KMS-11 (cell line): ENCODE results near the gene TVP23C.

ENCODE experiments used
- H2AFZ ChIP-seq: fragments of 200-600 bp; sonication (generic); 2 replicates; pipeline ENCODE4 v1.6.1; 2016; ENCODE audit warnings: antibody characterized with exemption, mixed run types, low read depth
- H3K27ac ChIP-seq: fragments of 200-600 bp; sonication (generic); 2 replicates; pipeline ENCODE4 v1.6.1; 2016; ENCODE audit warnings: mild to moderate bottlenecking, mixed run types
- H3K27me3 ChIP-seq: fragments of 200-600 bp; sonication (generic); 2 replicates; pipeline ENCODE4 v1.6.1; 2017; ENCODE audit warnings: mild to moderate bottlenecking, low read depth, mixed run types, moderate library complexity; ENCODE audit not compliant: insufficient read depth
- H3K36me3 ChIP-seq: fragments of 200-600 bp; sonication (generic); 2 replicates; pipeline ENCODE4 v1.6.1; 2017; ENCODE audit warnings: mild to moderate bottlenecking, mixed run types; ENCODE audit not compliant: insufficient read depth
- H3K4me1 ChIP-seq: fragments of 200-600 bp; sonication (generic); 2 replicates; pipeline ENCODE4 v1.6.1; 2016; ENCODE audit warnings: mild to moderate bottlenecking, low read depth, mixed run types; ENCODE audit not compliant: poor library complexity, severe bottlenecking
- H3K4me2 ChIP-seq: fragments of 200-600 bp; sonication (generic); 2 replicates; pipeline ENCODE4 v1.7.0; 2016; ENCODE audit warnings: mild to moderate bottlenecking, mixed run types
- H3K4me3 ChIP-seq: fragments of 200-600 bp; sonication (generic); IDR thresholded peaks from 2 replicates; pipeline ENCODE4 v1.6.1; 2017; ENCODE audit warnings: low read depth, low read length, mixed read lengths; ENCODE audit not compliant: insufficient read depth
- H3K79me2 ChIP-seq: fragments of 200-600 bp; sonication (generic); 2 replicates; pipeline ENCODE4 v1.6.1; 2016; ENCODE audit warnings: low read depth, mixed run types; ENCODE audit not compliant: insufficient read depth
- H3K9ac ChIP-seq: fragments of 200-600 bp; sonication (generic); 2 replicates; pipeline ENCODE4 v1.6.1; 2016; ENCODE audit warnings: mild to moderate bottlenecking, mixed run types
- H4K20me1 ChIP-seq: fragments of 200-600 bp; sonication (generic); 2 replicates; pipeline ENCODE4 v1.6.1; 2016; ENCODE audit warnings: mild to moderate bottlenecking, mixed run types; ENCODE audit not compliant: insufficient read depth
- TF ChIP-seq, protein P1 (sequence below): fragments of 200-600 bp; sonication (generic); conservative IDR thresholded peaks from 2 replicates; pipeline ENCODE4 v1.6.1; 2017; ENCODE audit warnings: low read depth, mild to moderate bottlenecking, antibody characterized with exemption, low read length, moderate library complexity, mixed read lengths

TVP23C gene

DNA sequence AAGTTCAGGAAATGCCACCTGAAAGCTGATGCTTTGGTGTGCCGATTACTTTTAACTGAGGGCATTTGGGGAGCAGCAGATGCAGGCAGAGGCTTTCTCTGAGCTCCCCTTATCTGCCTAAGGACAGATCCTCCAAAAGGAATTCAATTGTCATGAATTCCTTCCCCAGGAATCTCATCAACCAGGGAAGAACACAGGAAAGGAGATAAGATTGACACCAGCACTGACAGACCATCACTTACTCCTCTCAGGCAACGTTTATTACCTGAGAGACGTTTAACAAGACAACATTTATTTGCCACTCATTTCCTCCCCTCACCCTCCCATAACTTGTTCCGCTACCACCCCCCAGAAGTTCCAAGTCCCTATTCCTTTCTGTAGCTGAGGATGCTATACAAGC, 78.2 kb downstream of the TVP23C start:
- no peak overlapping the region for H3K4me3 ChIP-seq
- no peaks in the 10 kb centered on the region for H3K4me1 ChIP-seq
- no peaks in the 10 kb centered on the region for H4K20me1 ChIP-seq
- H3K9ac ChIP-seq: no peak overlapping the region
- no peak overlapping the region for H2AFZ ChIP-seq
- H3K4me2 ChIP-seq: no peak overlapping the region
- no peaks in the 10 kb centered on the region for H3K27me3 ChIP-seq
- TF ChIP-seq, protein P1, sequence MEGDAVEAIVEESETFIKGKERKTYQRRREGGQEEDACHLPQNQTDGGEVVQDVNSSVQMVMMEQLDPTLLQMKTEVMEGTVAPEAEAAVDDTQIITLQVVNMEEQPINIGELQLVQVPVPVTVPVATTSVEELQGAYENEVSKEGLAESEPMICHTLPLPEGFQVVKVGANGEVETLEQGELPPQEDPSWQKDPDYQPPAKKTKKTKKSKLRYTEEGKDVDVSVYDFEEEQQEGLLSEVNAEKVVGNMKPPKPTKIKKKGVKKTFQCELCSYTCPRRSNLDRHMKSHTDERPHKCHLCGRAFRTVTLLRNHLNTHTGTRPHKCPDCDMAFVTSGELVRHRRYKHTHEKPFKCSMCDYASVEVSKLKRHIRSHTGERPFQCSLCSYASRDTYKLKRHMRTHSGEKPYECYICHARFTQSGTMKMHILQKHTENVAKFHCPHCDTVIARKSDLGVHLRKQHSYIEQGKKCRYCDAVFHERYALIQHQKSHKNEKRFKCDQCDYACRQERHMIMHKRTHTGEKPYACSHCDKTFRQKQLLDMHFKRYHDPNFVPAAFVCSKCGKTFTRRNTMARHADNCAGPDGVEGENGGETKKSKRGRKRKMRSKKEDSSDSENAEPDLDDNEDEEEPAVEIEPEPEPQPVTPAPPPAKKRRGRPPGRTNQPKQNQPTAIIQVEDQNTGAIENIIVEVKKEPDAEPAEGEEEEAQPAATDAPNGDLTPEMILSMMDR: no peak
- no peak overlapping the region for H3K27ac ChIP-seq
- no peaks in the 10 kb centered on the region for H3K36me3 ChIP-seq
- no peaks in the 10 kb centered on the region for H3K79me2 ChIP-seq

DNA sequence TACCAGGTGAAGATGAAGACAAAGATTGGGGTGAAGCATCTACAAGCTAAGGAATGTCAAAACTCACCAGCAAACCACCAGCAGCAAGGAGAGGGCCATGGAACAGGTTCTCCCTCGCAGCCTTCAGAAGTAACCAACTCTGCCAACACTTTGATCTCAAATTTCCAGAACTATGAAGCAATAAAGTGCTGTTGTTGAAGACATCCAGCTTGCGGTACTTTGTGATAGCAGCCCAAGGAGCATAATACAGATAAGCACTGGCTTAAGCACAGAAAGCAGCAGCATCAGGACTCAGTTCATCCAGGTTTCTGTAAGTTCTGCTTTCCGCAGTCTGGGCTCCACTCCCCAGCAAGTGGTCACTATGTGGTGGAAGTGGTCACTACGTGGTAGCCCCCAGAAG, 79.9 kb downstream of the TVP23C start:
- Histone ChIP-seq H3K4me2 (no peak overlapping the region), H3K27me3 (no peaks in the 10 kb centered on the region), H3K27ac (no peak overlapping the region), H3K36me3 (no peaks in the 10 kb centered on the region), H3K9ac (no peak overlapping the region), H3K4me1 (no peaks in the 10 kb centered on the region), H3K4me3 (no peak overlapping the region), H4K20me1 (no peaks in the 10 kb centered on the region), H2AFZ (no peak overlapping the region), H3K79me2 (no peaks in the 10 kb centered on the region)
- TF ChIP-seq, protein P1: no peak

DNA sequence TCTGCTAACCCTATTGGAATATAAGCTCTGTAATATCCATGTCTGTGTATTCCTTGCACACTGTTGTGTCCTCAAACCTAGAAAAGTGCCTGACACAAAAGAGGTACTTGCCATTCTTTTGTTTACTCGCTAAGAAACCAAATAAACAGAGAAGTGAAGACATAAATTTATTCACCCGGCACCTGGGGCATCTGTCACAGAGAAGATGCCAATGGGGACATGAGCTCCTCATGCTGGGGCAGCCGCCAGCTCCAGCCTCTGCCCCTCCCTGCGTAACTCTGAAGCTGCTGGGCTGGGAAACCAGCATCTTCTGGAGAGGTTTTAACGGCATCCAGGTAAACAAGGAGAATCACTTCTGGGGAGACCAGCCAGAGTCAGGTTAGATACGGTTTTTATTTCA, 80.8 kb downstream of the TVP23C start:
- H3K9ac ChIP-seq: no peak overlapping the region
- H3K27me3 ChIP-seq: no peaks in the 10 kb centered on the region
- no peaks in the 10 kb centered on the region for H4K20me1 ChIP-seq
- H3K4me3 ChIP-seq: no peak overlapping the region
- no peak overlapping the region for H2AFZ ChIP-seq
- H3K79me2 ChIP-seq: no peaks in the 10 kb centered on the region
- H3K4me2 ChIP-seq: no peak overlapping the region
- H3K27ac ChIP-seq: no peak overlapping the region
- no peaks in the 10 kb centered on the region for H3K36me3 ChIP-seq
- TF ChIP-seq, protein P1: no peak
- H3K4me1 ChIP-seq: no peaks in the 10 kb centered on the region

DNA sequence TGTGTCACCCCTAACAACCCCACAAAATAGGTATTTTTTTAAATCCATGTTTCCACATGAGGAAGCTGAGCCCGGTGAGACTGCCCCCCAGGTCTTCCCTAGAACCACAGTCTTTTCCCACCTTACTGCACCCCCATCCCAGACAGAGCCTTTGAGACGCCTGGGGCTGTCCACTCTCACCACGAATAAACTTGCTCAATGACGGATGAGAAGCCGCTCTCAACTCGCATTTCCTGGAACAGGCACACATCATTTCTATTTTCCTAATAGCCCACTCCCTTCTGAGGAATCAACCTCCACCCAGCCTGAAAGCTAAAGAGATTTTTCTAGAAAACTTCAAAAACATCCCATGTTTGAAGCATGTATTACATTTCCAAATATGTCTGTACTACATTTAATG, 81.8 kb downstream of the TVP23C start:
- Histone ChIP-seq H4K20me1 (no peaks in the 10 kb centered on the region), H3K36me3 (no peaks in the 10 kb centered on the region), H3K9ac (no peak overlapping the region), H3K27me3 (no peaks in the 10 kb centered on the region), H3K4me2 (no peak overlapping the region), H3K4me3 (no peak overlapping the region), H3K4me1 (no peaks in the 10 kb centered on the region), H3K27ac (no peak overlapping the region), H3K79me2 (no peaks in the 10 kb centered on the region), H2AFZ (no peak overlapping the region)
- TF ChIP-seq, protein P1: no peak

DNA sequence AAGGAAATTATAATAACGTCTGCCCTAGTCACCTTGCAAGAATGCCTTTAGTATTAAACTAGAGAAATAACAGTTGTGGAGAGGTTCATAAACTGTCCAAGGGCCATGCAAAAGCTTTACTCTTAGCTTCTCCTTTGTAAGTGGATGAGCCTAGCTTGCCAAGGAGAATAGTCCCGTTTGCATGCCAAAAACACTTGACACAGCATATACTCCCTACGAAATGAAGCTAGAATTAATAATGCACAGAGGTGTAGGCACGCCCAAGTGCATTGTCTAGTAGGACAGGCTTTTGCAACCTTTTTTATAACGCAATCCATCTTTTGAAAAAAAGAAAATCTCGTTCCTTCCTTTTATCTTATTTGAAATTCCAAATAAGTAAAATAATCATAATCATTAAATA, 83.1 kb downstream of the TVP23C start:
- no peaks in the 10 kb centered on the region for H3K79me2 ChIP-seq
- no peaks in the 10 kb centered on the region for H3K27me3 ChIP-seq
- no peaks in the 10 kb centered on the region for H3K36me3 ChIP-seq
- H3K9ac ChIP-seq: no peak overlapping the region
- H2AFZ ChIP-seq: no peak overlapping the region
- H3K4me2 ChIP-seq: no peak overlapping the region
- no peaks in the 10 kb centered on the region for H3K4me1 ChIP-seq
- H3K4me3 ChIP-seq: no peak overlapping the region
- no peaks in the 10 kb centered on the region for H4K20me1 ChIP-seq
- no peak overlapping the region for H3K27ac ChIP-seq
- TF ChIP-seq, protein P1: no peak
